Raji (cell line): ENCODE results near the gene FOXC2.

Source experiments
- POLR2A ChIP-seq: IDR thresholded peaks from 2 replicates; pipeline ENCODE4 v1.6.1; 2011; ENCODE audit warnings: low read depth, low read length, control low read depth; ENCODE audit not compliant: insufficient read depth

Gene FOXC2

GRCh38 chr16:86529160-86529559 is 37.5 kb upstream of the FOXC2 start:
- no peak for TF ChIP-seq POLR2A

GRCh38 chr16:86530251-86531190 is 36.1 kb upstream of the FOXC2 start:
- no peak for TF ChIP-seq POLR2A

- TF ChIP-seq POLR2A, result no peak
Observed at GRCh38 chr16:86531191-86531545, 35.5 kb upstream of the FOXC2 start.

GRCh38 chr16:86531641-86532525 is 34.7 kb upstream of the FOXC2 start:
- TF ChIP-seq POLR2A, result no peak

GRCh38 chr16:86532526-86532815 is 34.2 kb upstream of the FOXC2 start:
- TF ChIP-seq POLR2A, result no peak

GRCh38 chr16:86533076-86533475 is 33.6 kb upstream of the FOXC2 start:
- no peak for TF ChIP-seq POLR2A

GRCh38 chr16:86533767-86534351 is 32.8 kb upstream of the FOXC2 start:
- TF ChIP-seq POLR2A, result no peak

GRCh38 chr16:86534779-86535615 is 31.6 kb upstream of the FOXC2 start:
- no peak for TF ChIP-seq POLR2A

- TF ChIP-seq POLR2A, result no peak
Observed at GRCh38 chr16:86536621-86537020, 30.0 kb upstream of the FOXC2 start.

- no peak for TF ChIP-seq POLR2A
Observed at GRCh38 chr16:86537486-86537885, 29.1 kb upstream of the FOXC2 start.

GRCh38 chr16:86538196-86538780 is 28.3 kb upstream of the FOXC2 start:
- no peak for TF ChIP-seq POLR2A

- TF ChIP-seq POLR2A, result no peak
Observed at GRCh38 chr16:86540894-86541293, 25.7 kb upstream of the FOXC2 start.

- no peak for TF ChIP-seq POLR2A
Observed at GRCh38 chr16:86541560-86541959, 25.1 kb upstream of the FOXC2 start.
